Middle frontal gyrus (tissue), 1 donor: ENCODE measurements around the gene XPO5.
"Not testable (repeated sequence)": the region's sequence is repeated elsewhere in the genome, so short reads cannot be mapped to it uniquely, and the experiment has no call there.

Source experiments
- DNase-seq: peaks from one replicate; pipeline ENCODE4 v3.0.0-alpha.2; 2015; ENCODE audit warnings: low spot score; ENCODE audit errors: extremely low spot score

XPO5 gene

DNA sequence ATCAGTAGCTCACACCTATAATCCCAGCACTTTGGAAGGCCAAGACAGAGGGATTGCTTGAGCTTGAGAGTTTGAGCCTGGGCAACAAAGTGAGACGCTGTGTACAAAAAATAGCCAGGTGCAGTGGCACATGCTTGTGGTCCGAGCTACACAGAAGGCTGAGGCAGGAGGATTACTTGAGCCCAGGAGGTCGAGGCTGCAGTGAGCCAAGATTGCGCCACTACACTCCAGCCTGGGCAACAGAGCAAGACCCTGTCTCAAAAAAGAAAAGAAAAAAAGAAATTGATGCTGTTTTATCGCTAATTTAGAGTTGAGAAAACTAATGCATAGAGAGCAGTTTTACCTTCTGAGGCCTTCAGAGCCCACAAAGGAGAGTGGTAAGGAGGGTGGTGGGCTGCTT, 77.5 kb downstream of the XPO5 start:
- not testable (repeated sequence) for DNase-seq

DNA sequence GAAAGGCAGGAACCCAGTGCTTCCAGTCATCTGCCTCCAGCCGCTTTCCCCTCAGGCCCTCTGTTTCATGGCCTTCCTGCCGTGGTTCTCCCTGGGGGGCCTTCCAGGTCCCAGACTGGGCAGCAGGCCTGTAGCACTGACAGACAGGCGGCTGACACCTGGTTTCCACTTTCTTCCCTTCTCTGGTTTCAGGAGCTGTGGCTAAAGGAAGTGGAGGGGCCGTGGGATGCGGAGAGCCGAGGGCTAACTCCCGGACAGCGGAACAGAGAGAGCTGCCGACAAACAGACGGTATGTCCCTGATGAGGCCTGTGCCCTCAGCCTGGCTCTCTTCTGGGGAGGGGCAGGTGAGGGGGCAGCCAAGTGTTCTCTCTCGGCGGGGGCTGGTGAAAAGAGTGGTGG, 78.1 kb downstream of the XPO5 start:
- no peak for DNase-seq

DNA sequence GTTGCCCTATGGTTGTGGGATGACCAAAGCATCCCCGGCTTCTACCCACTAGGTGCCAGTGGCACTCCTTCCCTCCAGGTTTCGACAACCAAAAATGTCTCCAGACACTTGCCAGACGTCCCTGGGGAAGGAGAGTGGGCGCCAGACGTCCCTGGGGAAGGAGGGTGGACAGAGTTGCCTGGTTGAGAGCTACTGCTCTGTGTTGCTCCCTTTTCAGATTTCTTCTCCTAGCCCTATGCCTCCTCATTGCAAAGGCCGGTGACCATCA, 78.8 kb downstream of the XPO5 start:
- DNase-seq, result no peak

DNA sequence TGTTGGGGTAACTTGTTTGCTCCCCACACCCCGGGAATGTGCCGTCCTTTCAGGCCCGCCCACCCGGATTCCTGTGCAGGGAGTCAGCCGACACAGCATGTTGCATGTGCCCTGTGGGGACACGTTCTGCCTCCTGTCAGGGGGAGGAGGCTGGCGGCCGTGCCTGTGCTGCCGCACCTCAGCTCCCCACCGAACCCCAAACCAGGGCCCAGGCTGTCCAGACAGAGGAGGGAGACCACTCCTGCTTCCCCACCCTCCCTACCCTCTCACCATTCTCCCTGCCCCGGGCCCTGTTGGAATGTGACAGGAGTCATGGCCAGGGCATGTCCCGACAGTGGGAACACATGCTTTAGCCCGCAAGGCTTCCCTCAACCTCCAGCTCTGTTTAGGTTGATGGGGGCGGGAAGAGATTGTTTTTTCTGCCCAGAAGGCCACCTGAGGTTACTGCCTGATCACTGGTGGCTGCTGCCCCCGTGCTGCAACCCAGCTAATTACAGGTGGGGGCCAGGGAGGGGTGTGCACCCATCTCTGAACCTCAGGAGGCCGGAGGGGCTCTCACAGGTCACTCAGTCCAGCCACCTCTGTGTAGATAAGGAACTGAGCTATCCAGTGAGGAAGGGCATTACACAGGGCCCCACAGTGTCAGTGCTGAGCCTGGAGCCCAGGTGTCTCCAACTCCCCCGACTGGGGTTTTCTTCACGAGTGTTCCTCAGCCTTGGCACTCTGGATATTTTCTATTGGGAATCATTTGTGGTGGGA, 79.3 kb downstream of the XPO5 start:
- DNase-seq, result no peak

DNA sequence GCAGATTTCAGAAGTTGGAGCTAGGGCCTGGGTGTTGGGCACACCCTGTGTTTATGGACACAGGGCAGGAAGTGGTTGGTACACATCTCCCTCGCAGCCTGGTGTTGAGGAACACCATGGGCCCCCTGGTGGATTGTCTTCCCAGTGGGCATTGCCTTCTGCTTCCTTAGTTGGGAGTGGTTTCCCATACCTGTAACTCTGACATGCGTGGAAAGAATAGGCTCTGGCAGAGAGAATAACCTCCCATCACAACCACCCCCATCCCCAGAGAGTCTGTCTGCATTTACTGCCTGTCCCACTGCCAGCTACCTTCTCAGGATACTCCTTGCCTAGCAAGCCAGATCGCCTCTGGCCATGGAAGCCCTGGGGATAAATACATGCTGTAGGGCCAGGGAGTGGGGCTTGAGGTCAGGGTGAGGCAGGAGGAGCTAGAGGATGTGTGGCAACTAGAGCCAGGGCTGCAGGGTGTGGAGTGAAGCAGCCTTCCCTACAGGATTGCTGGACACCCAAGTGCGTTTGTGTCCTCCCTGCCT, 80.4 kb downstream of the XPO5 start:
- DNase-seq, result no peak

DNA sequence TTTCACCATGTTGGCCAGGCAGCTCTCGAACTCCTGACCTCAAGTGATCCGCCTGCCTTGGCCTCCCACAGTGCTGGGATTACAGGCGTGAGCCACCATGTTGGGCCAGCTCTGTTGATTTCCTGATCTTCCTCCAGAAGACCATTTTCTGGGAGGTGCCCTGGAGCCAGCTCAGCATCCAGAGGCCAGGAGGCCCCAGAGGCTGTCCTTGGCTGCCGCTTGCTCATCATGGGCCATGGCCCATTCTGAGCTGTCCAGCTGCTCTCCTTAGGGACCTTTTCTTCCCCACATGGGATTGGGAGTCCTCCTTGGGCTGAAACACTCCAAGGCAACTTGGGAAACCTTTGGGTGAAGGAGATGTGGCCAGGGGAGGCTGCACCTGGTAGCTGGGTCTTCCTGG, 81.1 kb downstream of the XPO5 start:
- no peak for DNase-seq

DNA sequence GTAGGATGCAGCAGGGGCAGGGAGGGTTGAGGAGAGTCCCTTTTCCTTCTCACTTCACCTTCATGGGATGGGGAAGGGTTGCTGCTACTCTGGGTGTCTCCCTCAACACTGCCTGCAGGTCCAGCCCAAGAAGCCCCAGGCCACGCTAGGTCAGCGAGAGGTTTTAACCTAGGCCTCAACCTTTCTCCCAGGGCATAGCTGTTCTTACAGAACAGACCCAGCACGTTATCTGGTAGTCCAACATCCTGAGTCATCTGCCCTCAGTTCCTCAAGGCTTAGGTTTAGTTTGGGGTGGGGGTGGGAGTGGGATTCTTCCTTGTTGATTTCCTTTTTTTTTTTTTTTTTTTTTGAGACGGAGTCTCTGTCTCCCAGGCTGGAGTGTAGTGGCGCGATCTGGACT, 81.5 kb downstream of the XPO5 start:
- no peak for DNase-seq

DNA sequence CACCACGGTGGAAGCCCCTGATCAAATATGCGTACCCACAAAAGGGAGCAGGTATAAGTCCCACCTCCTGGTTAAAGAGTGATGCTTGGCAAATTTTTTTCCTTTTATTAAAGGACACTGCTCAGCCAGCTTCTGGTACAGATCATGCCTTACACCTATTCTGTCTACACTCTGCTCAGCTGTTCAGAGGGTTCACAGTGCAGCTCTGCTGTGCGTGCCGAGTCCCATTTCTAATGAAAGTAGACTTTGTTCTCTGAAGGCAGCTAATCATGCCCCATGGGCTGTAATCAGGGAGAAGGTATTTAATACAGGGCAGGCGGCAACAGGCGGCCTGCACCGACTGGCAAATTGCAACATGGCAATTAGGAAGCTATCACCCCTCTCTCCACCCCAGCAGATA, 82.0 kb downstream of the XPO5 start:
- no peak for DNase-seq

DNA sequence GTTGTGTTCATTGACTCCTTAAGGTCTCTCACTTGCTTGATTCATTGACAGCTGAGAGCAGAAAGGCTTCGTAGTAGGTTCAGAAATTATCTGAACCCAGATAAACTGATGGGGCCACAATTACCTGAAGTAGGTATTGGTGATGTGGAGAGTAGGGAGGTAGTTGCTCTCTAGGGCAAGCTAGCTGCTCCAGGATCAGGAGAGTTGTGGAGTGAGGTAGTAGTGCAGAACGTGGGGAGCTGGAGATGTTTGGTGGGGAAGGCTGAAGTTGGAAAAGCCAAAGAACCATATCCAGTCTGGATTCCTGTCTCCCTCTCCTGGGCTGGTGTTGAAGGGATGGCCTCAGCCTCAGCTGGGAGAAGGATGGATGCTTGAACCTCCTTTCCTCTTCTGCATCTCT, 82.6 kb downstream of the XPO5 start:
- no peak for DNase-seq

DNA sequence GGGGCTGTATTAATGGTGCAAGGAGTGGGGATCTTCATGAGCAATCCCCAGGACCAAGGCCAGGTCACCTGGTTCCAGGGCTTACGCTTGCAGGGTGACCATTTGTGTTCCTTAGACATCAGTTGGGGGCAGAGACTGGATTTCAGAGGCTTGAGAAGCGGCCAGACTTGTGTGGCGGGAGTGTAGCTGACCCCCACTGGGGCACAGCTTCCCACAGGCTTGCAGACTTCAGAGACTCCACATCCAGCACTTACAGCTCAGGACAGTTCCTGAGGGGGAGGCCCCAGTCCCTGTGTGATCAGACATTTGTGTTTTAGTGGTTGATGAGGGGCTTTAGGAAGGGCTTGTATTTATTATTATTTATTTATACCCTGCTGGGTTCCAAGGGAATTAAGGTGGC, 83.2 kb downstream of the XPO5 start:
- DNase-seq, result no peak

DNA sequence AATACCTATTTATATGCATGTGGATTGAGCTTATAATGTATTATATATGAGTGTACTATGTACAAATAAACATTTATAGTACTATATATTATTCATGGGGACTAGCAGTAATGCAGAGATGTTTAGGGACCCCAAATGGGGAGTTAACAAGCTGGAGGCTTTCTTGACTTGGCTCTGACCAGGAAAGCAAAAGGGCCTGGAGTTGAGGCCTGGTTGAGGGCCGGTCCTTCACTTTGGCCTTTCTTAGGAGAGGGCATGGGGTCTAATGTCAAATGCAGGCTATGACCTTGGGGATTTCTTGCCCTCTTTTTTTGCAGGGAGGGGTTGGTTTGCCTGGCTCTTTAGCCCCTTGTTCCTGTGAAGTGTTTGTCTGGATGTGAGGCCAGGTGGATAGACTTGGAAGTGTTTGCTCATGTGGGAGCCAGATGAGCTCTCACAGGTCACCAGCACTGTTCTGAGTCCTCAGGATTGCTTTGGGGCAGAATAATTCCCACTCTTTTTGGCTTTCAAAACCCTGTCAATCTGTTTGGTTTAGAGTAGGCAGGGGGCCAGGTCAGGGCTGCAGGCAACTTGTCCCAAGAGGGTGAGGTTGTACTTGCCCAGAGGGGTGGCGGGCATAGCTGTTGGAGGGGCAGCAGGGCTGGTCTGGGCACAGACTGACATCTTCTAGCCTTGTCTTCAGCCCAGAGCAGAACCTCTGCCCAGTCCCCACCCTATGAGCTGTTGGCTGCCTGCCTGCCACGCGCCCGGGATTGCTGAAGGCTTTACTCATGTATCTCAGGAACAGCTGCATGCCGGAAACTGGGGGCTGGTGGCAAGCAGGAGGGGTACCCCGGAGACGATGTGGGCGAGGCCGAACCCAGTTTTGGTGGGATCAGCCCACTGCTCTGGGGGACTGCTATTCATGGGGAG, 83.8 kb downstream of the XPO5 start:
- DNase-seq, result peak; percentile 56

DNA sequence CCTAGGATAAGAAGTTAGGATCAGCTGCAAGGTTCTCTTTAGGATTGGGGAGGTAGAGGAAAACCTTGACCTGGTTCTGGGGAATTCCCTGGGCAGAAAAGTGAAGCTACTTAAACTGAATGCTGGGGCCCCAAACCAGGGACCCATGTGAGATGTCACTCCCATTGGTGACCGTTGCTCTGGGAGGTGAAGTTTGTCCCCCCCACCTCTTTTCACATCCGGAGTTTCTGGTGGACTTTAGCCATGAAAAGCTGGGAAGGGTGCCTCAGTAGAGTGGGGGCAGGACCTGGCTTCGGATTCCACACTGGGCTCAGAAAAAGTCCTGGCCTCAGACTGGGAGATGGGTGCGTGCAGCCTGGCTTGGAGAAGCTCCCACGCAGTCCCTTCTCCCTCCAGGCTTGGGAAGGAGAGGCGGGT, 85.3 kb downstream of the XPO5 start:
- DNase-seq, result no peak

DNA sequence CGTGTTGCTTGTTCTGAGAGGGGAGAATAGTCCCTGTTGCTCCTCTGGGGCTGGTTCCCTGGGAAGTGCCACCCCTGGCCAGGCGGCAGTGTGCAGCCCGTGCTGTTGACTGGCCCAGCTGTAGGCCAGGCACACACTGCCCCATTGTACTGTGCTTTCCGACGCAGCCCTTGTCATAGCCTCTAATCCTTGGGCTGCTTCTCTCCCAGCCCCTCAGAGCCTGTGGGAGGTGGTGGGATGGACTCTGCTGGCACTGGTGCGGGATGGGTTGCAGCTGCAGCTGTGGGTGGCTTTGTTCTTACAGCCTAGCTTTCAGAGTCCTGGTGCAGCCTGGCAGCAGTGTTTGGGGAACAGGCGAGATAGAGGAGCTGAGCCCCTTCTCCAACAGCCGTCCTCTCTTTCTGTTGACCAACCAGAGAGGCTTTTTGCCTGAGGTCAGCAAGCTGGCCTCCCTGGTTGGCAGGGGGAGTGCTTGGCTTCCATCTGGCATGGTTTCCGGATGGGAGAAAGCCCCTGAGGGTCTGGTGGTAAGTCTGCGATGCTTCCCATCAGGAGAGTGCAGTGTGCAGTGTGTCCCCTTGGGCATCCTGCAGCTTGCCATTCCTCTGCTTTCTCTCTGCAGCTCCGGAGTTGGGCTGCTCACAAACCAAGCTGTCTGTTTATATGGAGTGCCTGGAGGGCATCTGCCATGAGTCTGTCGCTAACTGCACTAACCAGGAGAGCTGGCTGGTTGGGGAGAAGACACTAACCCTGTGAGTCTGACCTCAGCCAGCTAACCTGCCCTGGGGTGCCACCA, 86.4 kb downstream of the XPO5 start:
- DNase-seq, result peak; percentile 89

DNA sequence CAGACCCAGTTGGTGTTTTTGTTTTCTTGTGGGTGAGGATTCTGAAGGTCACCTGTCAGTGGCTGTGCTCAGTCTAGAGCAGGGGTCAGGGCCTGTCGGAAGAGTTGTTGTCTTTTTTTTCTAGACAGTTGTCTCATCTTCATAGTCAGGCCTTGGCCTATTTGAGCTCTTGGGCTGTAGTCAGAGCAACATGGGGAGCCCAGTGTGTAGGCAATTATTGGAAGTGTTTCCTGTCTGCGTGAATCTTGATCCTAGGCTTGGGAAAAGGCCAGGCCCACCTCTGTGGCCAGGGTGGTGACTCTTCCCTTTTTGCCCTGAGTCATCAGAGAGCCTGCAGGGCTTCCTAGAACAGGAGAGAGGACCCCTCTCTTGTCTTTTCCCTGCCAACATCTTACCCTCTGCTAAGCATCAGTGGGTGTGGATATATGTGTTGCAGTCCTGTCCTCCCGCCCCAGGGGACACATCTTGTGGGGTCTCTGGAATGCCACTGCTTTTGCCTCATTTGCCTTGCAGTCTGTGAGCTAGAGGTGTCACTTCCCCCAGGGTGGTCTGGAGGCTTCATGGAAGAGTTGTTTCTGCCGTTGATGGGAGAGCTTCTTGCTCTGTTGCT, 87.1 kb downstream of the XPO5 start:
- DNase-seq, result no peak

DNA sequence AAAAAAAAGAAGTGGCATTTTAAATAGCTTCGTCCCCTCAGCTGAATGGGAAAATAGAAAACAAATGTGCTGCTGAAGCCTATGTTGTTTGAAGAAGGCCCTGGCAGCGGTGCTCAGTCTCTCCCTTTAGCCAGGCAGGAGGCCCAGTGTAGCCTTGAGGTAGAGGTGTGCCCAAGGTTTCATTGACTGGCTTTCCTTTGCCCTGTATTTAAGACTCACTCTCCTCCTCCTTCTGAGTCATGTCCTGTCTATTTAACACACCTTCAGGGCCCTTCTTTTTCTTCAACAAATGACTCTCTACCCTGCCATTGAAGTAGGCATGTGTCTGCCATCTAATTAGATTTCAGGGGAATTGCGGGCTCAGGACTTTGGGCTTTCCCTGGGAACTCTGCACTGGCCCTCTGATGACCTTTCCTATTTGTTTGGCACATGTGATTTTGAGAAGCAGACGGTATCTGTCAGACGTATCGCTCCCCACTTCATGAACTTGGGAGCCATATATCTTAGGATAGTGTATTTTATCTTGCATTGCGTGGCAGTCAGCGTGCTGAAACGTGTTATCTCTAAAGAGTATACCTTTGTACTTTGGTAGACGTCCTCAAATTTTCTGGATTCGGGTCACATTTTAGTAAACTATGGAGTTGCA, 94.1 kb downstream of the XPO5 start:
- DNase-seq, result no peak

DNA sequence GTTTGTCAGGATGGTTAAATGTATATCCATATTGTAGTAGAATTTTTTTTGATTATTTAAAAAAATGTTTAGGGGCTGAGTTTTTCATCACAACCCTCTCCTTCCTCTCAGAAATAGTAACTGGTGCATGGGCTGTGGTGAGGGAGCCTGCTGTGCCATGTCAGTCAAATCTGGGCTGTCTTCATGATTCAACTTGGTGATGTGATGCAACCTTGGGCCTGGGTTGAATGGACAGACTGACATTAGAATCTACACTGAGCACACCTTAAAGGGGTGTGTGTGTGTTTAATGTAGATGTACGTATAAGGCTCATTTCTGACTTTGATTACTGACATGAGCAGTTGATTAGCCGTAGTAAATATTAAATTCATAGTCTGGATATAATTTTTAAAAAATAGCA, 94.8 kb downstream of the XPO5 start:
- DNase-seq, result no peak

DNA sequence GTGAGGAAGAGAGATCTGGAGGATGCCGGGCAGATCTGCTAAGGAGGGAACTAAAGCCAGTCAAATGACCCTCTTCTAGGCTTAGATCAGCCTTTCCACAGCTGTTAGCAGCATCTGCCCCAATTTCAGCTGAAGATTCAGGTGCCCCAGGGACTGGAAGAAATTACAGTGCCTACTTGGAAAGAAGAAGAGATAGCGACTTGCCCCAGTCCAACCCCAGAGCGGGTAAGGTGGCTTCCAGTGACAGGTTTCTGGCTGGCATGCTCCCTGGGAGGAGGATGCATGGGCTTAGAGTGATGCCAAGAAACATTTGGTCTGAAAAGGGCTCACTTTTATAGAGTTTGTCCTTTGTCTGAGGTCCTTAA, 97.8 kb downstream of the XPO5 start:
- DNase-seq, result no peak

DNA sequence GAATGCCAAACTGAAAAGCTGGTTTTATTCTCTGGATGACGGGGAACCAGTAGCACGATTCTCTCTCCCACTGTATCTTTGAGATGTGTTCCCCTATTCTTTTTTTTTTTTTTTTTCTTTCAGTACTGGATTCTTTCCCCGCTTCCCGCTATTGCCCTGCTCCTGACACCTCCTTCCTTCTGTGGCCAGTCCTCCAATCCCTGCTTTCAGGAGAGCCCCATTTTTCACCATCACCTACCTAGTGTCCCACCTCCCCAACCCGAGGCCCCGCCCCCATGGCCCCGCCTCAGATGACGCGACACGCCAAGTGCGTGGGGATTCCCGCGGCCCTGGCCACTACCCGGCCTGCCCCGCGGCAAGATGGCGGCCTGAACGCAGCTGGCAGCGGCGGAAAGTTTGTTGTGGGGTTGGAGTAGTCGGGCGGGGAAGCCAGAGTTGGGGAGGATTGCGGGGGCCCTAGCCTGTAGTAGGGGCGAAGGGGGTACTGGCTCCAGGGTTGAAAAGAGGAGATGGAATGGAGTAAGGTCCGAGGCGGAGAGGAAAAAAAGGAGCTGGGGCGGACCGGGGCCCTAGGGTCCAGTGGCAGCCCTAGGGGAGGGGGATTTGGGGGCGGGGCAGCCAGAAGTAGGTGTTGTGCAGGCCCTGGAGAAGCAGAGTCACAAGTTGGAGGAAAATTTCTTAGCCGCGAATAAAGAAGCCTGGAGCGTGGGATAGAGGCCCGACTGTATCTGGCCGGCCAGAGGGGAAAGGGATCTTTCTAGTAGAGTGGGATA, 98.4 kb downstream of the XPO5 start, which contains the start of gene TJAP1:
TJAP1 (plus strand) TSS at position 336 of the 773 bp plus-strand sequence. CDS start 21,432 bp downstream, outside the sequence.
- DNase-seq, result peak; percentile 84

DNA sequence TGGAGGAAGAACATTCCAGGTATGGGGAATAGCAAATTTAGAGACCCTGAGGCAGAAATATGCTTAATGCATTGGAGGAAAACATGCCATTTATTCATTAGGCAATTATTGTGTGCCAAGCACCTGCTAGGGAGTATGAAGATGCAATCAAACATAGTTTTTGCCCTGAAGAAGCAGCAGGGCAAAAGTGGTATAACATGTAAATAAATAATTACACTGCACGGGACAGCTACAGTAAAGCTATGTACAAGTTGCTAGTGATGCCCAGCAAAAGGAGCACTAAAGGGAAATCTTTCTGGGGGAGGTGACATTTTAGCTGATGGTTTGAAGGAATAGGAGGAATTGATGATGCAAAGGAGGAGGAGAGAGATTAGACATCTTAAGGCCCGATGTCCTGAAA, 99.1 kb downstream of the XPO5 start:
- no peak for DNase-seq

DNA sequence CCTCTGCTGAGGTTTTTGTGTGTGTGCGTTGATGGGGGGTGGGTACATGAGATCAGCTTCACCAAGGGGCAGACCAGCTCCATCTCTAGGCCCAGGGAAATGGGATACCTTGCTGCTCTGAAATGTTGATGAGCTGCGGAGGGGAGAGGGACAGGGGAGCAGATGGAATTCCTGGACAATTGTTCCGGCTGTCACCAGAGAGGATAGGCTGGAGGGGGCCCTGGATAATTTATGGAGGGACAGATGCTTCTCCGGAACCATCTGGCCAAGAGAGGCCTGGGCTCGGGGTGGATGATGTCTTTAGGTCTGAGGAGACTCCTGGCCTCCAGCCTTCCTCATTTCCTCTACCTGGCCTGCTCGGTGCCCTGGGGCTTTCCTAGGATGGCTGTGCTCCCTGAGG, 100.3 kb downstream of the XPO5 start:
- no peak for DNase-seq
